MM.1S (cell line): Measurements from ENCODE around the gene KBTBD3.
"Not testable (repeated sequence)": the region's sequence is repeated elsewhere in the genome, so short reads cannot be mapped to it uniquely, and the experiment has no call there.

Experiments used
- DNase-seq: peaks from one replicate; pipeline ENCODE4 v3.0.0-alpha.2; 2015
- H2AFZ ChIP-seq: fragments of 300-600 bp; sonication (generic); 2 replicates; pipeline ENCODE4 v1.6.0; 2016; ENCODE audit warnings: antibody characterized with exemption, low read length
- H3F3A ChIP-seq: fragments of 300-600 bp; sonication (generic); 2 replicates; pipeline ENCODE4 v1.6.1; 2016; ENCODE audit warnings: mild to moderate bottlenecking, antibody characterized with exemption, low read length, moderate library complexity, mixed read lengths; ENCODE audit not compliant: insufficient read depth
- H3K27ac ChIP-seq: fragments of 300-600 bp; sonication (generic); 2 replicates; pipeline ENCODE4 v1.5.1; 2016; ENCODE audit warnings: mild to moderate bottlenecking, low read length
- H3K27me3 ChIP-seq: fragments of 300-600 bp; sonication (generic); replicated peaks from 2 replicates; pipeline ENCODE4 v1.6.0; 2016; ENCODE audit warnings: low read length; ENCODE audit not compliant: insufficient read depth
- H3K36me3 ChIP-seq: fragments of 300-600 bp; sonication (generic); replicated peaks from 2 replicates; pipeline ENCODE4 v1.6.1; 2016; ENCODE audit warnings: mild to moderate bottlenecking, low read length, mixed read lengths; ENCODE audit not compliant: insufficient read depth
- H3K4me1 ChIP-seq: fragments of 300-600 bp; sonication (generic); 2 replicates; pipeline ENCODE4 v1.6.1; 2016; ENCODE audit warnings: low read length, mixed read lengths
- H3K4me2 ChIP-seq: fragments of 300-600 bp; sonication (generic); 2 replicates; pipeline ENCODE4 v1.6.0; 2016; ENCODE audit warnings: low read depth, low read length
- H3K4me3 ChIP-seq: fragments of 300-600 bp; sonication (generic); 2 replicates; pipeline ENCODE4 v1.5.1; 2016; ENCODE audit warnings: low read length, mixed read lengths
- H3K79me2 ChIP-seq: fragments of 300-600 bp; sonication (generic); 2 replicates; pipeline ENCODE4 v1.6.1; 2016; ENCODE audit warnings: mixed run types, low read length, mixed read lengths
- H3K9ac ChIP-seq: fragments of 300-600 bp; sonication (generic); 2 replicates; pipeline ENCODE4 v1.6.1; 2016; ENCODE audit warnings: low read length, mixed read lengths
- H3K9me2 ChIP-seq: fragments of 300-600 bp; sonication (generic); replicated peaks from 2 replicates; pipeline ENCODE4 v1.6.1; 2016; ENCODE audit warnings: mild to moderate bottlenecking, low read length, mixed read lengths; ENCODE audit not compliant: insufficient read depth
- H3K9me3 ChIP-seq: fragments of 300-600 bp; sonication (generic); replicated peaks from 2 replicates; pipeline ENCODE4 v1.6.1; 2016; ENCODE audit warnings: mild to moderate bottlenecking, low read length, mixed read lengths; ENCODE audit not compliant: insufficient read depth
- H4K20me1 ChIP-seq: fragments of 300-600 bp; sonication (generic); 2 replicates; pipeline ENCODE4 v1.6.1; 2016; ENCODE audit warnings: mild to moderate bottlenecking, low read length, moderate library complexity, mixed read lengths; ENCODE audit not compliant: insufficient read depth
- CTCF ChIP-seq: fragments of 300-600 bp; sonication (generic); IDR thresholded peaks from 2 replicates; pipeline ENCODE4 v1.5.1; 2016; ENCODE audit warnings: antibody characterized with exemption, low read length, mixed read lengths
- EZH2 ChIP-seq: fragments of 300-600 bp; sonication (generic); optimal IDR thresholded peaks from 2 replicates; pipeline ENCODE3; 2017; ENCODE audit warnings: low read depth, mild to moderate bottlenecking, antibody characterized with exemption, low read length, mixed read lengths
- EZH2phosphoT487 ChIP-seq: fragments of 300-600 bp; sonication (generic); IDR thresholded peaks from 2 replicates; pipeline ENCODE4 v1.6.1; 2018; ENCODE audit warnings: antibody characterized with exemption, low read length

The KBTBD3 gene

GRCh38 chr11:106012744-106013143, 64.4 kb downstream of the KBTBD3 start:
- H3K79me2 ChIP-seq = peaks cover 12% of the 10 kb centered on the region; the same call in 1 of the 2 replicates

GRCh38 chr11:106011481-106011880, 65.7 kb downstream of the KBTBD3 start:
- no peaks in the 10 kb centered on the region for H3K4me1 ChIP-seq
- H2AFZ ChIP-seq = no peak overlapping the region
- peaks cover 7% of the 10 kb centered on the region; the same call in 1 of the 2 replicates for H3K36me3 ChIP-seq
- TF ChIP-seq EZH2 (no peak), CTCF (no peak), EZH2phosphoT487 (no peak)
- H3K4me2 ChIP-seq = no peak overlapping the region
- no peaks in the 10 kb centered on the region for H3F3A ChIP-seq
- no peaks in the 10 kb centered on the region for H3K9me2 ChIP-seq
- peaks cover 12% of the 10 kb centered on the region; the same call in 1 of the 2 replicates for H3K79me2 ChIP-seq
- no peak for DNase-seq
- H3K4me3 ChIP-seq = no peak overlapping the region
- H3K9me3 ChIP-seq = no peaks in the 10 kb centered on the region
- no peak overlapping the region for H3K9ac ChIP-seq
- H4K20me1 ChIP-seq = no peaks in the 10 kb centered on the region
- H3K27me3 ChIP-seq = no peaks in the 10 kb centered on the region
- H3K27ac ChIP-seq = no peak overlapping the region

More at GRCh38 chr11:106012744-106013143, 64.4 kb downstream of the KBTBD3 start:
- DNase-seq = no peak
- H3K9me2 ChIP-seq = no peaks in the 10 kb centered on the region
- no peak overlapping the region for H3K4me2 ChIP-seq
- H2AFZ ChIP-seq = no peak overlapping the region
- no peak for TF ChIP-seq EZH2
- no peak for TF ChIP-seq CTCF
- no peak for TF ChIP-seq EZH2phosphoT487
- no peak overlapping the region for H3K27ac ChIP-seq
- no peaks in the 10 kb centered on the region for H4K20me1 ChIP-seq
- H3F3A ChIP-seq = no peaks in the 10 kb centered on the region
- H3K9me3 ChIP-seq = no peaks in the 10 kb centered on the region
- H3K4me1 ChIP-seq = no peaks in the 10 kb centered on the region
- no peaks in the 10 kb centered on the region for H3K27me3 ChIP-seq
- no peak overlapping the region for H3K9ac ChIP-seq
- no peak overlapping the region for H3K4me3 ChIP-seq
- peaks cover 7% of the 10 kb centered on the region; the same call in 1 of the 2 replicates for H3K36me3 ChIP-seq

- DNase-seq, H3K27me3 ChIP-seq, H3K9me2 ChIP-seq, H3F3A ChIP-seq, H2AFZ ChIP-seq, H4K20me1 ChIP-seq, H3K9ac ChIP-seq, H3K9me3 ChIP-seq, H3K79me2 ChIP-seq, H3K4me3 ChIP-seq, H3K4me2 ChIP-seq, H3K4me1 ChIP-seq, H3K36me3 ChIP-seq, H3K27ac ChIP-seq: not testable (repeated sequence)
Observed at GRCh38 chr11:106003094-106003493, 74.1 kb downstream of the KBTBD3 start.

GRCh38 chr11:106001304-106002012, 75.7 kb downstream of the KBTBD3 start:
- H3F3A ChIP-seq = no peaks in the 10 kb centered on the region
- no peaks in the 10 kb centered on the region for H3K36me3 ChIP-seq
- TF ChIP-seq EZH2phosphoT487 (no peak), CTCF (no peak), EZH2 (no peak)
- H3K9me3 ChIP-seq = no peaks in the 10 kb centered on the region
- H3K27me3 ChIP-seq = no peaks in the 10 kb centered on the region
- no peaks in the 10 kb centered on the region for H3K9me2 ChIP-seq
- no peak overlapping the region for H3K27ac ChIP-seq
- H3K4me1 ChIP-seq = peaks cover 8% of the 10 kb centered on the region
- DNase-seq = no peak
- H3K4me3 ChIP-seq = no peak overlapping the region
- H3K4me2 ChIP-seq = no peak overlapping the region
- H3K79me2 ChIP-seq = no peaks in the 10 kb centered on the region
- no peak overlapping the region for H2AFZ ChIP-seq
- no peaks in the 10 kb centered on the region for H4K20me1 ChIP-seq
- H3K9ac ChIP-seq = no peak overlapping the region
